K562 (cell line): Measurements from ENCODE around the gene PTRHD1. TPM values are rescaled to one million over a fixed set of nuclear protein-coding genes. Genes with fewer than 3 reads are reported as not detected.

Source experiments
- BCL6 ChIP-seq: fragments of 250-450 bp; sonication (Bioruptor Pico); IDR thresholded peaks from 2 replicates; pipeline ENCODE4 v1.4.0; 2020
- BRCA1 ChIP-seq, 2 experiments: fragments of 450-650 bp in 1 of 2; sonication (generic) in 1 of 2; formaldehyde crosslinking in 1 of 2; IDR thresholded peaks; 2 replicates each; pipeline versions ENCODE4 v1.5.0 to v1.6.1; 2017 to 2020; ENCODE audit warnings: mild to moderate bottlenecking in 1 of 2, missing genetic modification reagents in 1 of 2
- CTBP1 ChIP-seq: fragments of 450-650 bp; IDR thresholded peaks from 2 replicates; pipeline ENCODE4 v1.6.1; 2016; ENCODE audit warnings: borderline replicate concordance
- ELF1 ChIP-seq: fragments of 200-800 bp; sonication (Bioruptor generic); IDR thresholded peaks from 2 replicates; pipeline ENCODE4 v1.6.1; 2016; ENCODE audit warnings: missing genetic modification characterization, missing compliant biosample characterization
- GTF2B ChIP-seq: IDR thresholded peaks from 2 replicates; pipeline ENCODE4 v1.6.1; 2011; ENCODE audit not compliant: insufficient read length; ENCODE audit errors: extremely low read depth
- NCOA1 ChIP-seq: fragments of 450-650 bp; IDR thresholded peaks from 2 replicates; pipeline ENCODE4 v1.6.1; 2016; ENCODE audit warnings: low read depth
- NR0B1 ChIP-seq: fragments of 450-650 bp; IDR thresholded peaks from one replicate; pipeline ENCODE4 v1.6.1; 2018; ENCODE audit warnings: mild to moderate bottlenecking, moderate library complexity; ENCODE audit not compliant: partially characterized antibody
- PHTF2 ChIP-seq: fragments of 250-450 bp; sonication (Bioruptor Pico); IDR thresholded peaks from 2 replicates; pipeline ENCODE4 v1.5.0; 2021; ENCODE audit warnings: mild to moderate bottlenecking
- POLR2A ChIP-seq: fragments of 450-650 bp; conservative IDR thresholded peaks from 2 replicates; pipeline ENCODE4 v1.6.1; 2016
- POLR2AphosphoS2 ChIP-seq: IDR thresholded peaks from 2 replicates; pipeline ENCODE4 v1.6.1; 2012; ENCODE audit warnings: low read length, improper control_type of control experiment
- PRMT5 ChIP-seq: sonication (generic); formaldehyde crosslinking; IDR thresholded peaks from 2 replicates; pipeline ENCODE4 v1.5.0; 2020; ENCODE audit warnings: missing genetic modification reagents
- RAD21 ChIP-seq, 2 experiments: fragments of 250-450 bp in 1 of 2; fragments of 450-650 bp in 1 of 2; sonication (Bioruptor Pico) in 1 of 2; formaldehyde crosslinking in 1 of 2; IDR thresholded peaks in 1 of 2; conservative IDR thresholded peaks in 1 of 2; 2 replicates each; pipeline versions ENCODE4 v1.4.0 to v1.8.0; 2020 to 2022; ENCODE audit warnings: mild to moderate bottlenecking in 2 of 2, moderate library complexity in 1 of 2
- SAFB ChIP-seq: fragments of 200-400 bp; formaldehyde crosslinking; IDR thresholded peaks from 2 replicates; pipeline ENCODE4 v1.6.1; 2017; ENCODE audit warnings: low read depth, low read length, borderline replicate concordance
- SMAD4 ChIP-seq: fragments of 250-450 bp; sonication (Bioruptor Pico); conservative IDR thresholded peaks from 2 replicates; pipeline ENCODE4 v1.8.0; 2021; ENCODE audit warnings: inconsistent platforms, mild to moderate bottlenecking, moderate library complexity
- SMARCA4 ChIP-seq: fragments of 450-650 bp; IDR thresholded peaks from 2 replicates; pipeline ENCODE4 v1.6.1; 2016
- SP2 ChIP-seq: IDR thresholded peaks from 2 replicates; pipeline ENCODE4 v1.6.1; 2011; ENCODE audit warnings: mild to moderate bottlenecking, low read depth, low read length, moderate library complexity; ENCODE audit not compliant: poor library complexity, severe bottlenecking; ENCODE audit errors: extremely low read depth
- SRSF9 ChIP-seq: fragments of 200-400 bp; formaldehyde crosslinking; IDR thresholded peaks from 2 replicates; pipeline ENCODE4 v1.6.1; 2017; ENCODE audit warnings: low read depth, low read length, borderline replicate concordance
- TAF1 ChIP-seq: IDR thresholded peaks from 2 replicates; pipeline ENCODE4 v1.6.1; 2011; ENCODE audit warnings: mild to moderate bottlenecking, low read length, moderate library complexity; ENCODE audit not compliant: insufficient read depth, control insufficient read depth, severe bottlenecking; ENCODE audit errors: extremely low read depth
- ZBTB26 ChIP-seq: fragments of 450-650 bp; formaldehyde crosslinking; IDR thresholded peaks from 2 replicates; pipeline ENCODE4 v1.4.0; 2022; ENCODE audit warnings: missing genetic modification characterization
- polyA plus RNA-seq, 8 experiments: library from polyadenylated mRNA; depleted of rRNA in 4 of 8; stranded (reverse) in 5 of 8; unstranded in 3 of 8; fragments of >200 nt; fragmentation: Nextera tagmentation in 2 of 8; fragmentation: Illumina TruSeq in 1 of 8; extraction: Ambion mirVana in 2 of 8; extraction: Trizol in 1 of 8; gene quantifications; 2 replicates each; pipeline versions ENCODE4 v1.2.1 to v1.2.3, GENCODE V29; 2011 to 2014; ENCODE audit warnings: inconsistent platforms in 1 of 8, missing spikeins in 1 of 8
- total RNA-seq, 7 experiments: library from RNA; depleted of rRNA in 6 of 7; stranded (reverse); fragments of >200 nt in 6 of 7; fragmentation: Illumina TruSeq in 2 of 7; extraction: Trizol in 2 of 7; gene quantifications; 2 replicates each; pipeline versions ENCODE4 v1.2.1 to v1.2.3, GENCODE V29; 2011 to 2021; ENCODE audit warnings: low replicate concordance in 1 of 7
- TF ChIP-seq, protein P1 (sequence below), 3 experiments: fragments of 200-800 bp in 1 of 3; fragments of 250-450 bp in 1 of 3; fragments of 450-650 bp in 1 of 3; sonication (Bioruptor Pico) in 1 of 3; sonication (Bioruptor generic) in 1 of 3; formaldehyde crosslinking in 1 of 3; IDR thresholded peaks; 2 replicates each; pipeline versions ENCODE4 v1.6.1 to v1.8.0; 2016 to 2022; ENCODE audit warnings: mild to moderate bottlenecking in 2 of 3, missing genetic modification characterization in 2 of 3, missing compliant biosample characterization in 1 of 3, moderate library complexity in 1 of 3

PTRHD1 gene
- total and polyA plus RNA-seq, 9 of the 15 experiments (the other 6 are each of a cell fraction or from before 2014, with no cell fraction given) = 15.8 to 83.2 (median 46.6) TPM

- peak; percentile 26 for TF ChIP-seq GTF2B
- peak; percentile 79 for TF ChIP-seq ELF1 (tag)
- TF ChIP-seq, protein P1, sequence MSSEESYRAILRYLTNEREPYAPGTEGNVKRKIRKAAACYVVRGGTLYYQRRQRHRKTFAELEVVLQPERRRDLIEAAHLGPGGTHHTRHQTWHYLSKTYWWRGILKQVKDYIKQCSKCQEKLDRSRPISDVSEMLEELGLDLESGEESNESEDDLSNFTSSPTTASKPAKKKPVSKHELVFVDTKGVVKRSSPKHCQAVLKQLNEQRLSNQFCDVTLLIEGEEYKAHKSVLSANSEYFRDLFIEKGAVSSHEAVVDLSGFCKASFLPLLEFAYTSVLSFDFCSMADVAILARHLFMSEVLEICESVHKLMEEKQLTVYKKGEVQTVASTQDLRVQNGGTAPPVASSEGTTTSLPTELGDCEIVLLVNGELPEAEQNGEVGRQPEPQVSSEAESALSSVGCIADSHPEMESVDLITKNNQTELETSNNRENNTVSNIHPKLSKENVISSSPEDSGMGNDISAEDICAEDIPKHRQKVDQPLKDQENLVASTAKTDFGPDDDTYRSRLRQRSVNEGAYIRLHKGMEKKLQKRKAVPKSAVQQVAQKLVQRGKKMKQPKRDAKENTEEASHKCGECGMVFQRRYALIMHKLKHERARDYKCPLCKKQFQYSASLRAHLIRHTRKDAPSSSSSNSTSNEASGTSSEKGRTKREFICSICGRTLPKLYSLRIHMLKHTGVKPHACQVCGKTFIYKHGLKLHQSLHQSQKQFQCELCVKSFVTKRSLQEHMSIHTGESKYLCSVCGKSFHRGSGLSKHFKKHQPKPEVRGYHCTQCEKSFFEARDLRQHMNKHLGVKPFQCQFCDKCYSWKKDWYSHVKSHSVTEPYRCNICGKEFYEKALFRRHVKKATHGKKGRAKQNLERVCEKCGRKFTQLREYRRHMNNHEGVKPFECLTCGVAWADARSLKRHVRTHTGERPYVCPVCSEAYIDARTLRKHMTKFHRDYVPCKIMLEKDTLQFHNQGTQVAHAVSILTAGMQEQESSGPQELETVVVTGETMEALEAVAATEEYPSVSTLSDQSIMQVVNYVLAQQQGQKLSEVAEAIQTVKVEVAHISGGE (CRISPR knock-in tag; IDR thresholded peaks at IDR 0.05) = peak in 1 of 3 experiments; percentile 77; a peak in 2 of 6 replicates
- TF ChIP-seq POLR2A = peak; percentile 93
- TF ChIP-seq NCOA1 = no peak
- no peak for TF ChIP-seq PHTF2 (CRISPR knock-in tag)
- no peak for TF ChIP-seq BRCA1 (IDR thresholded peaks at IDR 0.05)
- TF ChIP-seq BRCA1 (CRISPR knock-in tag; IDR thresholded peaks at IDR 0.05) = no peak
- TF ChIP-seq SMAD4 = peak; percentile 48
- no peak for TF ChIP-seq NR0B1
- no peak for TF ChIP-seq POLR2AphosphoS2
- TF ChIP-seq SMARCA4 = no peak; the same call in 1 of the 2 replicates
- TF ChIP-seq SAFB = no peak; the same call in 1 of the 2 replicates
- no peak for TF ChIP-seq SRSF9
- TF ChIP-seq RAD21 (CRISPR knock-in tag; conservative IDR thresholded peaks at IDR 0.05 in 1 of 2, IDR thresholded peaks at IDR 0.05 in 1 of 2) = peak; percentile 77
- TF ChIP-seq CTBP1 = peak; percentile 74; the same call in 1 of the 2 replicates
- TF ChIP-seq ZBTB26 (CRISPR knock-in tag) = no peak
- peak; percentile 88 for TF ChIP-seq TAF1
- TF ChIP-seq SP2 = no peak
- no peak for TF ChIP-seq BCL6 (CRISPR knock-in tag)
- no peak for TF ChIP-seq PRMT5 (CRISPR knock-in tag)
These were observed at the start of gene PTRHD1, which contains the start of gene CENPO (continued) for GRCh38 chr2:24792874-24793760.
